Tongue (tissue), 2 donors: ENCODE measurements around the gene BMP3. TPM values are rescaled to one million over a fixed set of nuclear protein-coding genes. Genes with fewer than 3 reads are reported as not detected.

ENCODE experiments used
- DNase-seq: peaks from one replicate; pipeline ENCODE4 v3.0.0-alpha.2; 2015
- total RNA-seq: library from RNA; depleted of rRNA; stranded (reverse); fragments of >200 nt; gene quantifications from one replicate; pipeline ENCODE4 v1.2.3, GENCODE V29; 2014

The BMP3 gene
- total RNA-seq, 1 donor from 2014 or later, result 5.8 TPM

DNA sequence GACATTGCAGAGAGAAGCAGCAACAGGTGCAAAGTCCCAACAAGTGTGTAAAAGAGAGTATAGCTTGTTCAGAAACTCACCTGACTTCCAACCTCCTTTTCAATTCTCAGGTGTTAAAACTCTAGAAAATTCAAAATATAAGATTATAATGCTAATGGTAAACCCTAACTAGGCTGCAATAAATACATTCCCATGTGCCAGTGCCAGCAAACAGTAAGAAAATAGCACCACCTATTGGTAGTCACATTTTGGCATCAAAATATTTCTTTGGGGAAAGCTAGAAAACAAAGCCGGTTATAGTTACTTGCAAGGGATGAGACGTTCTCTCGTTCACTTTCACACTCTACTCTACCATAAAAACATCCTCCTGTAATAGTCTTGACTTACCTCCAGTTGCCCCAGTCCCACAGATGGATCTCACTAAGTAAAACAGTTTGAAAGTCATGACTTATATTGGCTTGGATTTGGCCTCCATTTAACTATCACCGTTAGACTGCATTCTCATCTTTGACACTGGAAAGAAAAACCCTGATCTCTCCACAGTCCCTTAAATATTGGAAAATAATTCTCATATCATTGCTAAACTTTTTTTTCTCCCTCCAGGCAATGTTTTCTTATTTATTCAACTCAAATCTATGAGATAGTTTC, 9.6 kb downstream of the BMP3 start:
- peak; percentile 79 for DNase-seq

DNA sequence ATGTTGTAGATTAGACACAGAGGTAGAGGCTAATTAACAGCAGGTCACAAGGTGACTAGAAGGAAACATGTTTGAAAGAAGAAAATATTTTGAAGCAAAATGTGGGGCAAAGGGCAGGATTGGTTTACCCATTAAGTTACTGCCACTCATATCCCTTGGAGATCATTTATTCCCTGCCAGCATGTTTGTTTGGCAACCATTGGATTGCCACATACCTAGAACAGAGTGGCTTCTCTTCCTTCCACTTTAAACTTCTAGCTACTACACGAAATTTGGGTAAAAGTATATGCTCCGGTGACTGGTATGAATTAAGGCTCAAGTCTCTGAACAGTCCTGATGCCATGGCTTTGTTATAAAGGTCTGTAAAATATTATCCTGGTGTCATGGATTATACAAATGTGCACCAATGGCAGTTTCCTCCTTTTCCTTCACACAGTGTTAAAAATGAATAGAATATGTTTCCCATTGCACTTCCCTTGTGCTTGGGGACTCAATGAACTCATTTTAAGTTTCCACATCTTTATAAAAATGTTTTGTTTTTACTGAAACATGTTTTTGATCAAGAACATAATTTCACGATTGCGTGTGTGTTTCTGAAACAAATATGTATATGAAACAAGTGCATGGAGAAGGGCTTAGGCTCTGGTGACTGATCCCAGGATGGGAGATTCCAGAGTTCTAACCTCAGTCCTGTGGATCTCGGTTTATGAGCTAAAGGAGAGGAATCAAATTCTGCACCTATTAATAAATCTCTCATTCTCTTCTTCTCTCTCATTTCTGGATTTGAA, 12.3 kb downstream of the BMP3 start:
- no peak for DNase-seq

GRCh38 chr4:81049330-81049729, 18.8 kb downstream of the BMP3 start:
- peak; percentile 81 for DNase-seq

- peak; percentile 50 for DNase-seq
Observed at GRCh38 chr4:81049907-81050306, 19.4 kb downstream of the BMP3 start.

DNA sequence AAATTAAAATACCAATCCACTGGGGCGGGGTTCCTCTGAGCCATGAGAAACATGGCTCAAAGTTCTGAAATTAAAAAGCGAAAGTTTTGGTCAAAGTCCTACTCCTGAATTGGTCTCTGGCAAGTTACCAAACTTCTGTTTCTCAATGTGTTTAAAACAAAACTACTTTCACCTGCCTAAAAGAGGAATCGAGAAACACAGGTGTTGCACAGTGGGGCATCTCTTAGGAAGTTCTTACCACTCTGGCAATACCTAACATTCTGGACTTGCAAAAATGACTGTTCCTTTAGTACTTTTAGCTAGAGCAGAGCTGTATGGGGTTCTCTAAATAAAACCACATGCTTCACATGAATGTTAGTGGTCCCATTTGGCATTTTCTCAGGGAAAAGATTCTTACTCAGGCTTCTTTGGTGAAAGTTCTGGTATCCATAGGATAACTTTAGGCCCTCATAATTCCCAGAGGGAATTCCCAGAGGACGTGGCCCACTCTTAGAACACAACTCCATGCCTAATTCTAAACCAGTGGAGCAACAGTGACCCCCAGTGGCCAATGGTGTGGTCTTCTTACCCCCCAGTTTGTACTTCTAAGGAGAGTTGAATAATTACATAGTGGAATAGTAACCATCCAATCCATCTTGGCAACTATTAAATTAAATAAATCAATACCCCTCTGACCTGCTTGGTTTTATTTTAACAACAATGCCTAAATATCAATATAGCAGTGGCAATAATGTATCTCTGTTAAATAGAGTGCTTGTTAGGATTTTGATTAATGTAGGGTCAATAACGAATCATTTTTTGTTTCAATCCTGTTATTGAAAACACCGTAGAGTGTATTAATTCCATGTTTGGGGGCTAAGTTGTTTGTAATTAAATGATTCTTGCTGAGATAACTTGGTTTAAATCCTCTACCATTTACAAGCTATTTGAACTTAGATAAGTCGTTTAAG, 21.9 kb downstream of the BMP3 start:
- peak; percentile 80 for DNase-seq

DNA sequence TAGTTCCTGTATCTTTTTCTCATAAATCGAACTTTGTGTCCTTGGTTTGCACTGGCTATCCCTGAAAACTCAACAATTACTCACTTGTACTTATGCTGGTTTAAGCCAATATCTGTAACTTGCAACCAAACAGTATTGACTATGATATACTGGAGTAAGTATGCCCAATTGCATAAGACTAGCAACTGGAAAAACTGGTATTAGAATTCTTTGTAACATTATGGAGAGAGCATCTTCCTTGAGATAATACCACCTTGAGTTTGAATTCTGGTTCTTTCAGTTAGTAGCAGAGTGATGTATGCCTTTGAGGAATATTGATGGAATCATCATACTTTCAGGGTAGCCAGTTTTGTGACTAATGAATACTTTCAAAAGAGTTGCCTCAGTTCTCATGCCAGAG, 28.1 kb downstream of the BMP3 start:
- DNase-seq, result no peak

DNA sequence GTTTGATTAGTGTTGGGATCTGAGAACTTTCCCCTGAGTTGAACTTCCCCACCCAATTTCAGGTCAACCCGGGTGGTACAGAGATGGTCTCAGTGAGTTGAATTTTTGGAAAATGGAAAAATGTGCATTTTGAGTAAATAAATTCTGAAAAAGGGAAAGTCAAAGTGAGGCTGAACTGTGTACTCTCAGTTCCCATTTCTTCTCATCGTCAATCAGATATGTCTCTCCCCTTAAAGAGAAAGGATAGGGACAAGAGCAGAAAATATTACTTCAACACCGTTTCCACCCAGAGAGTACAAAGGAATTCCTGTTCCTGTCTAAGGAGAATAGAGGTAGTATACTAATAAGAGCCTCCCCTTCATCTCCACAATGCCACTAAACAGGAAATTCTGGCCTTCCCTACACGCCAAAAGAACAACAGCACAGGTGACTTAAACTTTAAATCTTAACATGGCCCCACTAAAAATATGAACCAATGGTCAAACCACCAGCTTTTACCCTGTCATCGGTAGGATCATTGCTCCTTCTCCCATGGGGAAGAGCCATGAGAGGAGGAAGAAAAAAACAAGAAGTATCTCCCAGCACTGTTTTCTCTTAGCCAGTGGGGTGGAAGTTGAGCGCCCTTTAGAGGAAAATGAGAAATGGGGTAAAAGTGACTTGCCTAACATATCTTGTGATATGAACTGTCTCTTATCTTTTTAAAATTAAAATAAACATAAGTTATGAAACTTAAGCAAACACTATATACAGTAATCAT, 30.3 kb downstream of the BMP3 start:
- no peak for DNase-seq

- DNase-seq, result no peak
Observed at GRCh38 chr4:81061344-81061730, 30.8 kb downstream of the BMP3 start.

DNA sequence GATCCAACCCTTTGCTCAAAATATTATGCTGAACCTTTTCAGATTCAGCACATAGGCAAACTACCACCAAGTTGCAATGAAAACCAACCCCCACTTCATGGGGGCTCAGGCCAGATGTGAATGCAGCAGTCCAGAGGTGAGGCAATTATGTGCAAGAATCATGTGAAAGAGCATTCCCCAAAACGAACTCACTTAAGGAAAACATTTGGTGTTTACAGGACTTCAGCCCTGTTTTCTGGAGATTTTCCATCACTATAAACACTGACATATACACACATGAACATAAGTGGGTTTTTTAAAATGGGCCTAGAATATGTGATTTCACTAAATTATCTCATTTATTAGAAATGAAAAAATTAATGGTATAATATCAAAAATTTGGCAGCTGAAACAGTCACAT, 31.5 kb downstream of the BMP3 start:
- DNase-seq, result peak; percentile 47

DNA sequence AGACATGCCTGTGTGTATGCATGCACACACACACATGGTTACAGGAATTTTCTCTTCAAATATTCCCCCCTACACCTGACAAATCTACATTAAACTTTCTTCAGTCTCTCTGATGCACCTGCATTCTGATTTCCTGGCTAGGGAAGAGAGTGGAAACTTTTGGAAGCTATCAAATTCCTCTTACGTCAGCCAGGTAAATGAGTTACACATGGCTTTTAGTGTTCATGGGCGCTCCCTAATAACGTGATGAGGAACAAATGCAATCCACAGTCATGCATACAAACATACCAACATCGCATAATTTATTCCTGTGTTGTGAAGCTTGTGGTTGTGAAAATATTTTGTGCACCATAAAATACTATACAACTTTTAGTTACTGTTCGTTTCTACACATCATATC, 34.9 kb downstream of the BMP3 start:
- DNase-seq, result no peak

DNA sequence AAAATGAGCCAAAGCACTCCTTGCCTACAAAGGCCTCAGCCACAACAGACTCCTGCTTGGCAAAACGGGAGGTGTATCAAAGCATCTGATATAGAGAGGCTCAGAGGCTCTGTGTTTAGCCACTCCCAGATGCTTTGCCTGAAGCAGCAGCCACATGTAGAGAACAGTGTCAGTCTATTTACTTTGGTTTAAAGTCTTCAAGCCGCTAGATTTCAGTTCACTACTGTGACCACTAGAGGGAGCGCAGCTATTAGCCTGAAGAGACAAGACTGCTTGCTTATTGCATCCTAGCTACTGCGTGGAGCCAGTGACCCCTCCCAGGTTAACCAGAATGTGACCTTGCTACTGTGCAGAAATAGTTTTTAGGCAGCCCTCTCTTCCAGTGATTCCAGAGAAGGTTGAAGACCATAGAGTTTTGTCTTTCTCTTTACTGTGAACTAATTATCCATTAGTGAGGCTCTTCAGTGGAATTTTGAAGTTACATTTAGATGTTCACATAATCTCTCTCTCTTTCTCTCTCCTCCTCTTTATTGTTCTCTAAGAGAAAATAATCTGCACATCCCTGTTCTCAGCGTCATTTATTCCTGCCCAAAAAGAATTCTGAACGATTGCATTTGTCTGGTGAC, 39.3 kb downstream of the BMP3 start:
- peak; percentile 94 for DNase-seq

- no peak for DNase-seq
Observed at GRCh38 chr4:81071013-81071412, 40.5 kb downstream of the BMP3 start.

GRCh38 chr4:81081156-81081555, 50.6 kb downstream of the BMP3 start:
- DNase-seq, result no peak

GRCh38 chr4:81084029-81084428, 53.5 kb downstream of the BMP3 start:
- no peak for DNase-seq

GRCh38 chr4:81084634-81085033, 54.1 kb downstream of the BMP3 start:
- peak; percentile 75 for DNase-seq

GRCh38 chr4:81085291-81085690, 54.8 kb downstream of the BMP3 start:
- no peak for DNase-seq

- no peak for DNase-seq
Observed at GRCh38 chr4:81085979-81086378, 55.5 kb downstream of the BMP3 start.

DNA sequence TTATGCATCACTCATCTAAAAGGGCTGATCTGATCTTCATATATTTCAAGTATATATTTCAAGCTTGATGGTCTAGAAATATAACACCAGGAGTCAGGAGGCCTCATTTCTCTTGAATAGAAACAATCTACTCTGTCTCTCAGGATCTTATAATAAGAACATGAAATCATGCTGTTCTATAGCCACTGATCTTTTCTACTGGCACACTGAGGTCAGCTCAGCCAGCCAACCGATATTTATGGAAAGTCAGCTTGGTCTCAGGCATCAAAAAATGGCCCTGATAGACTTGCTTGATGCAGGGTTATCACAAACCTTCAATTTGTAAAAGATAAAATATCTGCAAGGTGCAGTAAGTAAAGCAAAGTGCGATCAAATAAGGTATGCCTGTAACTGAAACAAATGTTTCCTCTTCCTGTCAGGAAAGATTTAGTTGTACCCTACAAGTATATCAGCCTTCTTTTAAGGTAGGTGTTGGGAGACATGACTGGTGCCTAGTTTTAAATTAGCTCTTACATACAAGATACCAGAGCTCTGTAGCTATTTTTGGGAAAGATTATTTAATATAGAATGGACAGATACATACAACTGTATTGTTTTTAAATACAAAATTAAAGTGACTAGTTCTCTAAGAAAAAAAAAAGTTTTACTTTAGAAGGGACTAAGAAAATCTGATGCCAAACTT, 63.4 kb downstream of the BMP3 start:
- peak; percentile 11 for DNase-seq

- no peak for DNase-seq
Observed at GRCh38 chr4:81095389-81095788, 64.9 kb downstream of the BMP3 start.

- no peak for DNase-seq
Observed at GRCh38 chr4:81096566-81096965, 66.1 kb downstream of the BMP3 start.

GRCh38 chr4:81102107-81102506, 71.6 kb downstream of the BMP3 start:
- DNase-seq, result no peak
